ENCODE data around the gene AP1S1. TPM values are rescaled to one million over a fixed set of nuclear protein-coding genes. Genes with fewer than 3 reads are reported as not detected.

Gene AP1S1
- total and polyA plus RNA-seq, 8 donors: 2.7 to 71.2 (median 34.7) TPM; not detected in 1

- DNase-seq: peak in 1 of 2 donors; percentile 83
- Histone ChIP-seq H3K4me1 (peaks cover 33 to 49% (median 43%) of the 10 kb centered on the region in 4 donors), H3K27ac (no peak overlapping the region), H3K4me3 (peak overlapping the region; percentile 34 to 54 (median 40)), H3K9me3 (no peaks in the 10 kb centered on the region), H3K27me3 (peaks cover 19 to 81% (median 62%) of the 10 kb centered on the region in 3 donors), H3K36me3 (peaks cover 20 to 41% (median 38%) of the 10 kb centered on the region in 4 donors)
- intact Hi-C loops (cut with DNase I; ENCODE audit: low total_unique reads): no loop called here
- TF ChIP-seq EP300 (IDR thresholded peaks at IDR 0.05) (no peak), POLR2AphosphoS5 (IDR thresholded peaks at IDR 0.05) (peak in 1 of 3 donors; percentile 11)
- 2 to 4% (median 2%) methylated on average over 41 to 74 of the region's 74 CpGs for WGBS, 5 donors
Observed at GRCh38 chr7:101162551-101163278, 8.4 kb downstream of the AP1S1 start.

- peaks cover 15 to 33% (median 30%) of the 10 kb centered on the region in 4 donors for H3K36me3 ChIP-seq
- peak overlapping the region; percentile 34 to 54 (median 40) for H3K4me3 ChIP-seq
- H3K27me3 ChIP-seq: peaks cover 24 to 88% (median 70%) of the 10 kb centered on the region in 3 donors
- H3K4me1 ChIP-seq: peaks cover 33 to 49% (median 43%) of the 10 kb centered on the region in 4 donors
- peak in 1 of 2 donors; percentile 63 for DNase-seq
- WGBS, 5 donors: 1 to 2% (median 1%) methylated on average over 42 to 92 of the region's 92 CpGs
- intact Hi-C loops (cut with DNase I; ENCODE audit: low total_unique reads): no loop called here
- no peaks in the 10 kb centered on the region for H3K9me3 ChIP-seq
- TF ChIP-seq CTCF (IDR thresholded peaks at IDR 0.05): no peak
- no peak for TF ChIP-seq POLR2AphosphoS5 (IDR thresholded peaks at IDR 0.05)
- no peak for TF ChIP-seq EP300 (IDR thresholded peaks at IDR 0.05)
- TF ChIP-seq POLR2A (IDR thresholded peaks at IDR 0.05): no peak
- H3K27ac ChIP-seq: no peak overlapping the region
Observed at GRCh38 chr7:101163279-101164070, 9.2 kb downstream of the AP1S1 start.

- Histone ChIP-seq H3K27ac (no peak overlapping the region), H3K4me1 (peaks cover 33 to 54% (median 44%) of the 10 kb centered on the region in 4 donors), H3K27me3 (peaks cover 32 to 88% (median 78%) of the 10 kb centered on the region in 3 donors), H3K9me3 (no peaks in the 10 kb centered on the region), H3K36me3 (peaks cover 15 to 25% (median 22%) of the 10 kb centered on the region in 4 donors), H3K4me3 (peak overlapping the region; percentile 34 to 54 (median 40))
- WGBS, 5 donors: 2 to 4% (median 2%) methylated on average over 33 to 75 of the region's 75 CpGs
- DNase-seq: peak; percentile 34 to 77
- intact Hi-C loops (cut with DNase I; ENCODE audit: low total_unique reads): no loop called here
- TF ChIP-seq POLR2AphosphoS5 (IDR thresholded peaks at IDR 0.05) (no peak), POLR2A (IDR thresholded peaks at IDR 0.05) (no peak), EP300 (IDR thresholded peaks at IDR 0.05) (no peak), CTCF (IDR thresholded peaks at IDR 0.05) (no peak)
Observed at GRCh38 chr7:101164071-101164840, 10.0 kb downstream of the AP1S1 start.

GRCh38 chr7:101165075-101165957 lies 11.0 kb downstream of the AP1S1 start, which contains the start of gene VGF:
Gene VGF, minus strand, starts transcription at chr7:101165569. Its CDS starts 726 bp downstream, at chr7:101164843.
- peak; percentile 92 to 97 for DNase-seq
- Histone ChIP-seq H3K9me3 (no peaks in the 10 kb centered on the region), H3K4me1 (peaks cover 33 to 64% (median 55%) of the 10 kb centered on the region in 4 donors), H3K4me3 (peak within 1 kb of the TSS in 3 of 4 donors; percentile 12 to 54 (median 34)), H3K27me3 (peaks cover 36 to 97% (median 88%) of the 10 kb centered on the region in 3 donors), H3K27ac (no peak within 1 kb of the TSS), H3K36me3 (peaks cover 9 to 15% (median 12%) of the 10 kb centered on the region in 4 donors)
- 2 to 5% (median 3%) methylated on average over 60 to 74 of the region's 74 CpGs for WGBS, 5 donors
- intact Hi-C loops (cut with DNase I; ENCODE audit: low total_unique reads): no loop called here
- peak in 1 of 4 donors; percentile 6 for TF ChIP-seq POLR2A (IDR thresholded peaks at IDR 0.05)
- peak; percentile 29 to 83 (median 42) for TF ChIP-seq POLR2AphosphoS5 (IDR thresholded peaks at IDR 0.05)
- TF ChIP-seq EP300 (IDR thresholded peaks at IDR 0.05): no peak
- no peak for TF ChIP-seq CTCF (IDR thresholded peaks at IDR 0.05)
